Measurements from ENCODE around the gene PHACTR3. TPM values are rescaled to one million over a fixed set of nuclear protein-coding genes. Genes with fewer than 3 reads are reported as not detected.

The PHACTR3 gene
- total RNA-seq, 1 donor: not detected

GRCh38 chr20:59776059-59776603, 171.8 kb downstream of the PHACTR3 start:
- no peak overlapping the region for H3K4me3 ChIP-seq (ENCODE audit: low read depth, low read length)
- no peak for TF ChIP-seq CTCF (IDR thresholded peaks at IDR 0.05; ENCODE audit: insufficient read depth, low read depth, low read length)
- no peak for DNase-seq (ENCODE audit: low read depth)

GRCh38 chr20:59776626-59777330, 172.4 kb downstream of the PHACTR3 start:
- H3K4me3 ChIP-seq (ENCODE audit: low read depth, low read length): no peak overlapping the region
- TF ChIP-seq CTCF (IDR thresholded peaks at IDR 0.05; ENCODE audit: insufficient read depth, low read depth, low read length): no peak
- no peak for DNase-seq (ENCODE audit: low read depth)

- no peak overlapping the region for H3K4me3 ChIP-seq (ENCODE audit: low read depth, low read length)
- no peak for DNase-seq (ENCODE audit: low read depth)
- no peak for TF ChIP-seq CTCF (IDR thresholded peaks at IDR 0.05; ENCODE audit: insufficient read depth, low read depth, low read length)
Measured at GRCh38 chr20:59777331-59777725, 173.0 kb downstream of the PHACTR3 start.

GRCh38 chr20:59777814-59778575, 173.7 kb downstream of the PHACTR3 start:
- no peak for DNase-seq (ENCODE audit: low read depth)
- no peak for TF ChIP-seq CTCF (IDR thresholded peaks at IDR 0.05; ENCODE audit: insufficient read depth, low read depth, low read length)
- H3K4me3 ChIP-seq (ENCODE audit: low read depth, low read length): no peak overlapping the region

GRCh38 chr20:59778615-59779200, 174.4 kb downstream of the PHACTR3 start:
- DNase-seq (ENCODE audit: low read depth): no peak
- no peak overlapping the region for H3K4me3 ChIP-seq (ENCODE audit: low read depth, low read length)
- no peak for TF ChIP-seq CTCF (IDR thresholded peaks at IDR 0.05; ENCODE audit: insufficient read depth, low read depth, low read length)

- no peak for DNase-seq (ENCODE audit: low read depth)
- H3K4me3 ChIP-seq (ENCODE audit: low read depth, low read length): no peak overlapping the region
- TF ChIP-seq CTCF (IDR thresholded peaks at IDR 0.05; ENCODE audit: insufficient read depth, low read depth, low read length): no peak
Measured at GRCh38 chr20:59779656-59780380, 175.5 kb downstream of the PHACTR3 start.

Data from fibroblast of villous mesenchyme (primary cell).